ENCODE measurements around the gene PCGF1. TPM values are rescaled to one million over a fixed set of nuclear protein-coding genes. Genes with fewer than 3 reads are reported as not detected.

The PCGF1 gene
- total RNA-seq, 1 experiment from 2014 or later = 29.4 TPM

GRCh38 chr2:74537140-74537539 is 29.6 kb upstream of the PCGF1 start:
- DNase-seq (ENCODE audit: low read depth) = no peak

GRCh38 chr2:74536166-74536950 is 28.9 kb upstream of the PCGF1 start:
- DNase-seq (ENCODE audit: low read depth) = no peak

- DNase-seq (ENCODE audit: low read depth) = no peak
Observed at GRCh38 chr2:74535440-74535965, 28.0 kb upstream of the PCGF1 start.

GRCh38 chr2:74534411-74534810 is 26.9 kb upstream of the PCGF1 start:
- DNase-seq (ENCODE audit: low read depth) = no peak

GRCh38 chr2:74533464-74533863 is 26.0 kb upstream of the PCGF1 start:
- DNase-seq (ENCODE audit: low read depth) = no peak

GRCh38 chr2:74532222-74532621 is 24.7 kb upstream of the PCGF1 start:
- peak; percentile 57 for DNase-seq (ENCODE audit: low read depth)

GRCh38 chr2:74531666-74532065 is 24.2 kb upstream of the PCGF1 start:
- DNase-seq (ENCODE audit: low read depth) = no peak

- DNase-seq (ENCODE audit: low read depth) = peak; percentile 31
Observed at GRCh38 chr2:74530239-74531187, 23.0 kb upstream of the PCGF1 start.

GRCh38 chr2:74529357-74530238 is 22.1 kb upstream of the PCGF1 start, which contains the start of the genes AUP1 and HTRA2:
AUP1 (minus strand) TSS chr2:74529706; CDS start chr2:74529629, 77 bp downstream.
HTRA2 (plus strand) TSS chr2:74529933; CDS start chr2:74530007, 74 bp downstream.
- DNase-seq (ENCODE audit: low read depth) = peak; percentile 99

GRCh38 chr2:74528600-74529356 is 21.3 kb upstream of the PCGF1 start:
- no peak for DNase-seq (ENCODE audit: low read depth)

- DNase-seq (ENCODE audit: low read depth) = no peak
Observed at GRCh38 chr2:74527741-74528140, 20.2 kb upstream of the PCGF1 start.

GRCh38 chr2:74526649-74527230 is 19.2 kb upstream of the PCGF1 start:
- DNase-seq (ENCODE audit: low read depth) = no peak

GRCh38 chr2:74525717-74526648 is 18.5 kb upstream of the PCGF1 start, which contains the start of gene DQX1:
DQX1 (minus strand) TSS chr2:74526231; CDS start chr2:74525729, 502 bp downstream.
- no peak for DNase-seq (ENCODE audit: low read depth)

GRCh38 chr2:74524955-74525716 is 17.6 kb upstream of the PCGF1 start:
- no peak for DNase-seq (ENCODE audit: low read depth)

- no peak for DNase-seq (ENCODE audit: low read depth)
Observed at GRCh38 chr2:74524005-74524404, 16.5 kb upstream of the PCGF1 start.

- no peak for DNase-seq (ENCODE audit: low read depth)
Observed at GRCh38 chr2:74522516-74522915, 15.0 kb upstream of the PCGF1 start.

GRCh38 chr2:74516650-74517049 is 9.2 kb upstream of the PCGF1 start:
- no peak for DNase-seq (ENCODE audit: low read depth)

Data from LHCN-M2 (cell line).